T47D (cell line): ENCODE measurements around the gene PCCA.

ENCODE experiments used
- DNase-seq, 2 experiments: peaks; one replicate each; pipeline versions ENCODE4 v3.0.0 to v3.0.0-alpha.2; 2011 to 2012; ENCODE audit warnings: low read depth in 1 of 2, low spot score in 1 of 2
- JUND ChIP-seq: IDR thresholded peaks from 2 replicates; pipeline ENCODE4 v1.6.1; 2012; ENCODE audit warnings: low read depth
- in situ Hi-C: cut with HindIII; loops from 2 replicates; pipeline ENCODE4 v1.10.0; 2016; ENCODE audit warnings: low sequenced_read_pairs, low pct_unique_long_range_greater_than_20kb

Gene PCCA

DNA sequence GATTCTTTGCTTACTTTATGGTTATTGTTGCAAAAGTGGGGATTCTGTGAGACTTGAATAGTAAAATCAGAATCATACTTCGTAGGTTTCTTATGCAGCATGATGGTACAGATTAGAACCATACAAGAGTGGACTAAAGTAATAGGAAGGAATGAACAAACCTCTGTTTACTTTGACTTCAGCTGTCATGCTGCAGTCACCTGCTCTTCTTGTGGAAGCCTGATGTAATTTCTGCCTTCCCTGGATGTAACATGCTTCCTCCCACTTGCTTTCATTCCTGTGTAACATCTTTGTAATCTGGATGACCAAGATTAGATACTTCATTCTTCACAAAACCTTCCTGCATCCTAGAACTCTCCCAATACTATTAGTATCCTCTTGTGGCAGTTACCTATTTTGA lies 235.0 kb downstream of the PCCA start:
- no peak for DNase-seq
- TF ChIP-seq JUND: no peak
- in situ Hi-C loops: no loop called here

- in situ Hi-C loops: no loop called here
- TF ChIP-seq JUND: no peak
- DNase-seq: no peak
Observed at GRCh38 chr13:100330662-100331061, 241.8 kb downstream of the PCCA start.

- in situ Hi-C loops: no loop called here
- DNase-seq: no peak
- TF ChIP-seq JUND: no peak
Observed at GRCh38 chr13:100333141-100333540, 244.2 kb downstream of the PCCA start.

- TF ChIP-seq JUND: no peak
- in situ Hi-C loops: no loop called here
- no peak for DNase-seq
Observed at GRCh38 chr13:100334214-100334613, 245.3 kb downstream of the PCCA start.

DNA sequence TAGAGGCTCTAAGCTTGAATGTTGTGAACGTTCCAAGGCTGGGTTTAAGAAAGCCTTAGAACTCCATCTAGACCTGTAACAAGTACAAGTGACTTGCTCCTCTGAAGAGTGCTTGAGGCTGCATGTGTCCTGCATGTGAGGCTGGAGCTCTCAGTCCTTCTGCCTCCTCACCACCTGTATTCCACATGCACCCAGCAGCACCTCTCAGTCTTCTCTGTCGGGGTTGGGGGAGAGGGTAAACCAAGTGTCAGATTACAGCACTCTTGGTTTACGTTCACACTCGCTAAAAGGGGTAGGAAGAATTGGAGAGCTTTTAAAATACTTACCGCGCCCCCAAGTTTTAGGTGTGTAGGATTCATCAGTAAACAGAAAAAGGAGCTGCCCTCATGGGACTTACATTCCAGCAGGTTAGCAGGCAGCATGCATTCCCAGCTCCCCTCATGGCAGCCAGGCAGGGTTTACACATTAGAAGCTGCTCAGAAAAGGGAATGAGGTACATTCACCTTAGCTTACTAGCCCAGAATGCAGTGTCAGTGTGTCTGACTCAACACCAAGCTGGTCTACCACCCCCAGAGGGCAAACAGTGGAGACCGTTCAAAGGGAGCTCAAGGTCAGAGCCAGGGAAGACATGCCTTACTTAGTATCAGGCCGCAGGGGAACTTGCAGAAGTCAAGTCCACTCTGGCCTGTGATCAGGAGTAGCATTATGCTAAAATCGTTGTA lies 248.1 kb downstream of the PCCA start:
- TF ChIP-seq JUND: no peak
- in situ Hi-C loops: no loop called here
- no peak for DNase-seq

- no peak for TF ChIP-seq JUND
- DNase-seq: no peak
- in situ Hi-C loops: no loop called here
Observed at GRCh38 chr13:100338275-100338674, 249.4 kb downstream of the PCCA start.

DNA sequence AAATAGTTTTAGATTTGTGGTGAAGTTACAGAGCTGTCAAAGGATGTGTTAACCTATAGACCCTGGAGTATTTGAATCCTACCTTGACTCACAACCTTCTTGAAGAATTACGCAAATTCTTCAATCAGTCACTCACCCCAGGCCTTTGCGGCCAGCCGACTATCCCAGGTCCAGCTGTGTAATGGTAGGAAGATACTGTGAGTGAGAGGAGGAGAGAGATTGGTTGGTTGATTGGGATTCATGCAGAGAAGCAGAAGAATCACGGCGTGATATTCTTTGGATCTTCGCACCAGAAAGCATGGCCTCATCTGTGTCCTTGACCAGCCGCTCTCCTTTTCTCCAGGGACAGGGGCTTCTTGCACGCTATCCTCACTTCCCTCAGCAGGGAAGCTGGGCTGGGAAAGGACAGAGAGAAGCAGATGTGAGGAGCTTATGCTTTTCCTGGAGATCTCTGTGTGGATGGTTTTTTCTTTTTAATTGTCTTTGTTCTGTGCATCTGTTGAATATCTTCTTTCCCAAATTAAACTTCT lies 250.6 kb downstream of the PCCA start:
- in situ Hi-C loops: no loop called here
- no peak for DNase-seq
- no peak for TF ChIP-seq JUND

GRCh38 chr13:100340865-100341264 lies 252.0 kb downstream of the PCCA start:
- DNase-seq: no peak
- no peak for TF ChIP-seq JUND
- in situ Hi-C loops: no loop called here

- in situ Hi-C loops: no loop called here
- DNase-seq: no peak
- TF ChIP-seq JUND: no peak
Observed at GRCh38 chr13:100341327-100341726, 252.4 kb downstream of the PCCA start.

DNA sequence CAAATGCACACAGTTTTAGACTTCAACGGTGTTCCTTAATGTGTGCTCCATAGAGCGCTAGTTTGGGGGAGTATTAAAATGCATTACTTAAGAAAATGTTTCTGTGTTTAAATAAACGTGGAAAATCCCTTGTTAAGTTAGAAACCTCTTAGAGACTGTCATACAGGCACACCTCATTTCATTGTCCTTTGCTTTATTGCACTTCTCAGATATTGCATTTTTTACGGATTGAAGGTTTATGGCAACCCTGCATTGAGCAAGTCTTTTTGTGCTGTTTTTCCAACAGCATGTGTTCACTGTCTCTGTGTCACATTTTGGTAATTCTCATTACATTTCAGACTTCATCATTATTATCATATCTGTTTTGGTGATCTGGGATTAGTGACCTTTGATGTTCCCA lies 255.7 kb downstream of the PCCA start:
- in situ Hi-C loops: no loop called here
- DNase-seq: no peak
- TF ChIP-seq JUND: no peak

- DNase-seq: no peak
- no peak for TF ChIP-seq JUND
- in situ Hi-C loops: no loop called here
Observed at GRCh38 chr13:100347968-100348367, 259.1 kb downstream of the PCCA start.

DNA sequence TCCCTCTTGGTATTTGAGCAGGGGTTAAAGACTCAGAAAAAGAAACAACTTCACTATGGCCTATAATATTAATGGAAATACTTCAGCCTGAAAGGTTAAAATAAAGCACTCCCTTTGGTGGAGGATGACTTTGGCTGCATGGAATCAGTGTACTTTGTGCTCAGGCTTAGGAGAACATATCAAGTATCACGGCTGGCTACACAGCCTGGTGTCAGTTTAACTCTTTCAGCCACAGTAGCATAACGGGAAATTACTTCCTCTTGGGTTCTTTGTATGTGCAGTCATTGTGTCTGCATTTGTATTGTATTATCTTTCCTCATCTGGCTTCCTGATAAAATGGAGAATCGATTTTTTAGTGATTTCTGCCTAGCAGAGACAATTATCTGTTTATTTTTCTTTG lies 260.7 kb downstream of the PCCA start:
- no peak for TF ChIP-seq JUND
- no peak for DNase-seq
- in situ Hi-C loops: no loop called here

DNA sequence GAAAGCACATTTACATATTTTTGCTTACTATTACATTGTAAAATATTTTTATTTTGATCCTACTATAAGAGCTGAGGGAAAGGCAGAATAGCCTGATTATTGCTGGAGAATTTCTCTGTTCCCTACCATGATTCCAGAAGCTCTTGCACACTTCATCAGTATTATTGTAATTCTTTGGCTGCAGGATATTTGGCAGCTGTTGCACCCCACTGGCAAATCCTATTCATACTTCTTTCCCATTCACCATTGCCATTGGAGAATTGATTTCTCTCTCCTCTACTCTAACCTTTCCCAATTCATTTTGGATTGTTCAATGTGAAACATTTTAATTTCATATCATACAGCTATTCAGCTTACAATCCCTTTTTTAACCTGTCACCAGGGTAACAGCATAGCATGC lies 261.7 kb downstream of the PCCA start:
- DNase-seq: no peak
- TF ChIP-seq JUND: no peak
- in situ Hi-C loops: no loop called here

DNA sequence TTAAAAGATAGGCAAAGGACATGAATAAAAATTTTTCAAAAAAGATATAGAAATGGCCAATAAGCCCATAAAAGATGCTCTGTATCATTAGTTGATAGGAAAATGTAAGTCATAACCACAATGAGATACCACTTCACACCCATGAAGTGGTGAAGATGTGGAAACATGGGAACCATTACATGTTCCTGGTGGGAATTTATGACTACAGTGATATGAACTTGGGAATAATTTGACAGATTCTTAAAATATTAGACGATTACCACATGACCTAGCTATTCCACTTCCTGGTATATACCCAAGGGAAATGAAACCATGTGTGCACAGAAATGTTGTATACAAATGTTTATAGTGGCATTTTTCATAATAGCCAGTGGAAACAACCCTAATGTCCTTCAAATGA lies 267.5 kb downstream of the PCCA start:
- in situ Hi-C loops: no loop called here

More for the DNA sequence above, 267.5 kb downstream of the PCCA start:
- no peak for DNase-seq
- no peak for TF ChIP-seq JUND
